Muscle of leg (tissue), 11 donors: ENCODE results near the gene TRABD. TPM values are rescaled to one million over a fixed set of nuclear protein-coding genes. Genes with fewer than 3 reads are reported as not detected.

Experiments
- DNase-seq: peaks from one replicate; pipeline ENCODE4 v3.0.0; 2013
- H3K27ac ChIP-seq: one replicate; pipeline ENCODE4 v1.5.1; 2013; ENCODE audit warnings: mild to moderate bottlenecking, low read length, control low read depth
- H3K27me3 ChIP-seq: one replicate; pipeline ENCODE4 v1.6.1; 2013; ENCODE audit warnings: low read length; ENCODE audit not compliant: control insufficient read depth, insufficient read depth
- H3K36me3 ChIP-seq: one replicate; pipeline ENCODE4 v1.6.1; 2013; ENCODE audit warnings: low read length; ENCODE audit not compliant: control insufficient read depth, insufficient read depth
- H3K4me1 ChIP-seq: one replicate; pipeline ENCODE4 v1.6.1; 2013; ENCODE audit warnings: low read length; ENCODE audit not compliant: control insufficient read depth, insufficient read depth
- H3K4me3 ChIP-seq: one replicate; pipeline ENCODE4 v1.5.1; 2013; ENCODE audit warnings: low read length, control low read depth
- H3K9me3 ChIP-seq: replicated peaks from 2 replicates; pipeline ENCODE4 v1.6.1; 2013; ENCODE audit warnings: low read depth, low read length; ENCODE audit not compliant: control insufficient read depth
- WGBS: methylation state at CpG from one replicate; pipeline ENCODE4 v1.1.5; 2013; ENCODE audit warnings: missing lambda C conversion rate; ENCODE audit not compliant: insufficient coverage; 5-methylcytosine and 5-hydroxymethylcytosine counted together
- polyA plus RNA-seq, 8 donors: library from polyadenylated mRNA; unstranded; fragments of 120-200 nt; gene quantifications; one replicate each; pipeline versions ENCODE4 v1.2.1 to v1.2.3, GENCODE V29; 2013; ENCODE audit warnings: inconsistent platforms in 1 of 8, low replicate concordance in 1 of 8; ENCODE audit not compliant: insufficient read length in 8 of 8, insufficient read depth in 1 of 8
- total RNA-seq: library from RNA; stranded (reverse); fragments of 120-200 nt; gene quantifications from one replicate; pipeline ENCODE4 v1.2.4, GENCODE V29; 2013

TRABD gene
- total and polyA plus RNA-seq, 9 donors, result 10.5 to 28.5 (median 19.0) TPM

GRCh38 chr22:50229370-50229769, 43.7 kb downstream of the TRABD start:
- Histone ChIP-seq H3K27ac (no peak overlapping the region), H3K36me3 (peaks cover 49% of the 10 kb centered on the region), H3K9me3 (no peaks in the 10 kb centered on the region), H3K27me3 (no peaks in the 10 kb centered on the region), H3K4me1 (peaks cover 4% of the 10 kb centered on the region), H3K4me3 (no peak overlapping the region)
- 93% methylated on average over 14 of the region's 16 CpGs for WGBS
- no peak for DNase-seq

GRCh38 chr22:50232481-50233151, 46.9 kb downstream of the TRABD start:
- Histone ChIP-seq H3K36me3 (peaks cover 37% of the 10 kb centered on the region), H3K27me3 (no peaks in the 10 kb centered on the region), H3K4me3 (no peak overlapping the region), H3K27ac (no peak overlapping the region), H3K9me3 (no peaks in the 10 kb centered on the region), H3K4me1 (peaks cover 2% of the 10 kb centered on the region)
- no peak for DNase-seq
- 90% methylated on average over 18 of the region's 20 CpGs for WGBS

GRCh38 chr22:50233223-50233622, 47.5 kb downstream of the TRABD start:
- no peaks in the 10 kb centered on the region for H3K9me3 ChIP-seq
- no peak for DNase-seq
- no peak overlapping the region for H3K27ac ChIP-seq
- H3K27me3 ChIP-seq, result no peaks in the 10 kb centered on the region
- H3K4me1 ChIP-seq, result peaks cover 2% of the 10 kb centered on the region
- WGBS, result 94% methylated on average over 15 of the region's 18 CpGs
- H3K36me3 ChIP-seq, result peaks cover 36% of the 10 kb centered on the region
- no peak overlapping the region for H3K4me3 ChIP-seq

- WGBS, result 60% methylated on average over 8 of the region's 11 CpGs
- peaks cover 40% of the 10 kb centered on the region for H3K36me3 ChIP-seq
Measured at GRCh38 chr22:50236731-50237409, 51.2 kb downstream of the TRABD start.

GRCh38 chr22:50238755-50239154, 53.0 kb downstream of the TRABD start:
- H3K4me1 ChIP-seq, result peaks cover 28% of the 10 kb centered on the region
- H3K9me3 ChIP-seq, result no peaks in the 10 kb centered on the region
- no peak for DNase-seq
- 84% methylated on average over 6 of the region's 9 CpGs for WGBS
- no peak overlapping the region for H3K27ac ChIP-seq
- H3K27me3 ChIP-seq, result no peaks in the 10 kb centered on the region
- peaks cover 33% of the 10 kb centered on the region for H3K36me3 ChIP-seq
- no peak overlapping the region for H3K4me3 ChIP-seq

More at GRCh38 chr22:50236731-50237409, 51.2 kb downstream of the TRABD start:
- Histone ChIP-seq H3K4me3 (no peak overlapping the region), H3K4me1 (peaks cover 11% of the 10 kb centered on the region), H3K27me3 (no peaks in the 10 kb centered on the region), H3K9me3 (no peaks in the 10 kb centered on the region), H3K27ac (no peak overlapping the region)
- DNase-seq, result no peak

GRCh38 chr22:50242406-50242949, 56.8 kb downstream of the TRABD start:
- Histone ChIP-seq H3K27ac (no peak overlapping the region), H3K36me3 (peaks cover 38% of the 10 kb centered on the region), H3K27me3 (no peaks in the 10 kb centered on the region), H3K9me3 (no peaks in the 10 kb centered on the region), H3K4me1 (peaks cover 37% of the 10 kb centered on the region), H3K4me3 (peak overlapping the region; percentile 11)
- no peak for DNase-seq
- 60% methylated on average over 2 of the region's 14 CpGs for WGBS

- H3K36me3 ChIP-seq, result peaks cover 41% of the 10 kb centered on the region
- H3K27ac ChIP-seq, result peak overlapping the region; percentile 93
- peaks cover 37% of the 10 kb centered on the region for H3K4me1 ChIP-seq
- H3K4me3 ChIP-seq, result peak overlapping the region; percentile 99
- H3K27me3 ChIP-seq, result no peaks in the 10 kb centered on the region
- WGBS, result 36% methylated on average over 18 of the region's 27 CpGs
- DNase-seq, result no peak
- H3K9me3 ChIP-seq, result no peaks in the 10 kb centered on the region
Measured at GRCh38 chr22:50243685-50244419, 58.1 kb downstream of the TRABD start.

GRCh38 chr22:50244420-50245213, 58.9 kb downstream of the TRABD start, which contains the start of gene TUBGCP6:
TUBGCP6 (minus strand) TSS chr22:50245023; CDS start chr22:50244459, 564 bp downstream.
- Histone ChIP-seq H3K4me1 (peaks cover 39% of the 10 kb centered on the region), H3K4me3 (peak within 1 kb of the TSS; percentile 99), H3K36me3 (peaks cover 36% of the 10 kb centered on the region), H3K27ac (peak within 1 kb of the TSS; percentile 93), H3K9me3 (no peaks in the 10 kb centered on the region), H3K27me3 (no peaks in the 10 kb centered on the region)
- peak; percentile 98 for DNase-seq
- WGBS, result under 1% methylated on average over 65 of the region's 76 CpGs

- H3K4me3 ChIP-seq, result peak overlapping the region; percentile 99
- 13% methylated on average over 43 of the region's 53 CpGs for WGBS
- H3K4me1 ChIP-seq, result peaks cover 47% of the 10 kb centered on the region
- no peak for DNase-seq
- H3K36me3 ChIP-seq, result peaks cover 31% of the 10 kb centered on the region
- H3K27me3 ChIP-seq, result no peaks in the 10 kb centered on the region
- no peaks in the 10 kb centered on the region for H3K9me3 ChIP-seq
- peak overlapping the region; percentile 93 for H3K27ac ChIP-seq
Measured at GRCh38 chr22:50245214-50246072, 59.7 kb downstream of the TRABD start.
